Endothelial cell (in vitro differentiated cells): ENCODE results near the gene GABRA5. TPM values are rescaled to one million over a fixed set of nuclear protein-coding genes. Genes with fewer than 3 reads are reported as not detected.
"Not testable (repeated sequence)": the region's sequence is repeated elsewhere in the genome, so short reads cannot be mapped to it uniquely, and the experiment has no call there.

Source experiments
- DNase-seq: peaks from one replicate; pipeline ENCODE4 v3.0.0; 2021; ENCODE audit warnings: low spot score
- H3K27ac Mint-ChIP-seq: one replicate; pipeline ENCODE4 v1.8.0; 2021; ENCODE audit warnings: mixed read lengths, inconsistent platforms; ENCODE audit not compliant: unreplicated experiment
- H3K27me3 Mint-ChIP-seq: one replicate; pipeline ENCODE4 v1.8.0; 2021; ENCODE audit warnings: mild to moderate bottlenecking, moderate library complexity, mixed read lengths, inconsistent platforms; ENCODE audit not compliant: unreplicated experiment
- H3K36me3 Mint-ChIP-seq: one replicate; pipeline ENCODE4 v1.8.0; 2021; ENCODE audit warnings: mild to moderate bottlenecking, low read depth, mixed read lengths, inconsistent platforms; ENCODE audit not compliant: unreplicated experiment
- H3K4me1 Mint-ChIP-seq: one replicate; pipeline ENCODE4 v1.8.0; 2021; ENCODE audit warnings: mild to moderate bottlenecking, mixed read lengths, inconsistent platforms; ENCODE audit not compliant: unreplicated experiment
- H3K4me3 Mint-ChIP-seq: one replicate; pipeline ENCODE4 v1.8.0; 2021; ENCODE audit warnings: mild to moderate bottlenecking, mixed read lengths, inconsistent platforms; ENCODE audit not compliant: unreplicated experiment
- H3K9me3 Mint-ChIP-seq: one replicate; pipeline ENCODE4 v1.8.0; 2021; ENCODE audit warnings: mixed read lengths, inconsistent platforms; ENCODE audit not compliant: unreplicated experiment
- CTCF ChIP-seq: fragments of 200-600 bp; sonication (generic); IDR thresholded peaks from one replicate; pipeline ENCODE4 v1.5.0; 2021; ENCODE audit warnings: antibody characterized with exemption; ENCODE audit not compliant: unreplicated experiment
- total RNA-seq: library from RNA; stranded (reverse); fragmentation: NEBNext Ultra II Directional; extraction: Animal tissue kit (Norgen Biotek cat#: 25700); gene quantifications from one replicate; pipeline ENCODE4 v1.2.1, GENCODE V29; 2021; ENCODE audit not compliant: unreplicated experiment

GABRA5 gene
- total RNA-seq, 1 donor from 2014 or later: 0.72 TPM

GRCh38 chr15:26892182-26892518 is 25.3 kb downstream of the GABRA5 start:
- no peaks in the 10 kb centered on the region for H3K9me3 Mint-ChIP-seq
- H3K4me3 Mint-ChIP-seq: no peak overlapping the region
- peaks cover 4% of the 10 kb centered on the region for H3K27me3 Mint-ChIP-seq
- TF ChIP-seq CTCF: no peak
- peaks cover 12% of the 10 kb centered on the region for H3K36me3 Mint-ChIP-seq
- no peak for DNase-seq
- no peaks in the 10 kb centered on the region for H3K4me1 Mint-ChIP-seq
- no peak overlapping the region for H3K27ac Mint-ChIP-seq

- Mint-ChIP-seq H3K9me3 (no peaks in the 10 kb centered on the region), H3K36me3 (peaks cover 12% of the 10 kb centered on the region), H3K27me3 (peaks cover 4% of the 10 kb centered on the region), H3K27ac (no peak overlapping the region), H3K4me3 (no peak overlapping the region), H3K4me1 (no peaks in the 10 kb centered on the region)
- no peak for DNase-seq
- no peak for TF ChIP-seq CTCF
Measured at GRCh38 chr15:26892678-26893077, 25.8 kb downstream of the GABRA5 start.

GRCh38 chr15:26893351-26894065 is 26.6 kb downstream of the GABRA5 start:
- TF ChIP-seq CTCF: no peak
- Mint-ChIP-seq H3K4me1 (no peaks in the 10 kb centered on the region), H3K36me3 (peaks cover 12% of the 10 kb centered on the region), H3K27ac (peak overlapping the region; percentile 53), H3K9me3 (no peaks in the 10 kb centered on the region), H3K27me3 (peaks cover 4% of the 10 kb centered on the region), H3K4me3 (no peak overlapping the region)
- no peak for DNase-seq

- no peak for DNase-seq
- H3K36me3 Mint-ChIP-seq: peaks cover 12% of the 10 kb centered on the region
- peak overlapping the region; percentile 22 for H3K27ac Mint-ChIP-seq
Measured at GRCh38 chr15:26894181-26894580, 27.3 kb downstream of the GABRA5 start.

GRCh38 chr15:26895346-26895745 is 28.5 kb downstream of the GABRA5 start:
- H3K9me3 Mint-ChIP-seq, H3K4me1 Mint-ChIP-seq, H3K27ac Mint-ChIP-seq, H3K27me3 Mint-ChIP-seq, H3K4me3 Mint-ChIP-seq, DNase-seq: not testable (repeated sequence)
- H3K36me3 Mint-ChIP-seq: peaks cover 12% of the 10 kb centered on the region

More at GRCh38 chr15:26894181-26894580, 27.3 kb downstream of the GABRA5 start:
- no peak for TF ChIP-seq CTCF
- Mint-ChIP-seq H3K9me3 (no peaks in the 10 kb centered on the region), H3K27me3 (peaks cover 4% of the 10 kb centered on the region), H3K4me3 (no peak overlapping the region), H3K4me1 (no peaks in the 10 kb centered on the region)
